NAMALWA (cell line): Measurements from ENCODE around the gene SMAP2.
A peak's percentile ranks its signal among the peaks of the same experiment; 100 is the strongest.

Experiments used
- DNase-seq: peaks from one replicate; pipeline ENCODE4 v3.0.0-alpha.2; 2015; ENCODE audit warnings: low spot score

SMAP2 gene

GRCh38 chr1:40421431-40422384 is 48.2 kb downstream of the SMAP2 start:
- DNase-seq = no peak

- no peak for DNase-seq
Observed at GRCh38 chr1:40422630-40423263, 49.2 kb downstream of the SMAP2 start.

- no peak for DNase-seq
Observed at GRCh38 chr1:40423264-40423642, 49.7 kb downstream of the SMAP2 start.

- no peak for DNase-seq
Observed at GRCh38 chr1:40423951-40424618, 50.6 kb downstream of the SMAP2 start.

GRCh38 chr1:40425198-40425597 is 51.7 kb downstream of the SMAP2 start:
- no peak for DNase-seq

- no peak for DNase-seq
Observed at GRCh38 chr1:40431385-40431784, 57.9 kb downstream of the SMAP2 start.

- DNase-seq = no peak
Observed at GRCh38 chr1:40432644-40433390, 59.3 kb downstream of the SMAP2 start.

- no peak for DNase-seq
Observed at GRCh38 chr1:40435471-40435870, 61.9 kb downstream of the SMAP2 start.

GRCh38 chr1:40435876-40436275 is 62.3 kb downstream of the SMAP2 start:
- no peak for DNase-seq

- peak; percentile 64 for DNase-seq
Observed at GRCh38 chr1:40438391-40439015, 65.0 kb downstream of the SMAP2 start.

GRCh38 chr1:40439247-40439646 is 65.7 kb downstream of the SMAP2 start:
- DNase-seq = no peak

GRCh38 chr1:40449684-40450494 is 76.4 kb downstream of the SMAP2 start, which contains the start of gene ZFP69B:
ZFP69B (plus strand) TSS chr1:40450476; CDS start chr1:40450962, 486 bp downstream.
- peak; percentile 92 for DNase-seq

- peak; percentile 55 for DNase-seq
Observed at GRCh38 chr1:40450495-40451237, 77.1 kb downstream of the SMAP2 start.

- DNase-seq = peak; percentile 22
Observed at GRCh38 chr1:40451238-40451585, 77.7 kb downstream of the SMAP2 start.

- no peak for DNase-seq
Observed at GRCh38 chr1:40454873-40455272, 81.3 kb downstream of the SMAP2 start.

- peak; percentile 26 for DNase-seq
Observed at GRCh38 chr1:40462956-40463590, 89.5 kb downstream of the SMAP2 start.

GRCh38 chr1:40469327-40469726 is 95.8 kb downstream of the SMAP2 start:
- DNase-seq = no peak
